SK-MEL-5 (cell line): ENCODE results near the gene ROR1. TPM values are rescaled to one million over a fixed set of nuclear protein-coding genes. Genes with fewer than 3 reads are reported as not detected.

Experiments used
- DNase-seq: peaks from one replicate; pipeline ENCODE4 v3.0.0-alpha.2; 2016; ENCODE audit warnings: low read depth, low spot score
- in situ Hi-C: cut with HindIII; loops from 2 replicates; pipeline ENCODE4 v1.10.0; 2016; ENCODE audit warnings: low sequenced_read_pairs, high pct_unique_total_duplicates, low pct_unique_long_range_greater_than_20kb
- total RNA-seq: library from RNA; depleted of rRNA; stranded (reverse); fragments of >200 nt; shearing (Covaris generic); gene quantifications from 2 replicates; pipeline ENCODE4 v1.2.3, GENCODE V29; 2014

The ROR1 gene
- total RNA-seq, 1 experiment from 2014 or later = 2.8 TPM

DNA sequence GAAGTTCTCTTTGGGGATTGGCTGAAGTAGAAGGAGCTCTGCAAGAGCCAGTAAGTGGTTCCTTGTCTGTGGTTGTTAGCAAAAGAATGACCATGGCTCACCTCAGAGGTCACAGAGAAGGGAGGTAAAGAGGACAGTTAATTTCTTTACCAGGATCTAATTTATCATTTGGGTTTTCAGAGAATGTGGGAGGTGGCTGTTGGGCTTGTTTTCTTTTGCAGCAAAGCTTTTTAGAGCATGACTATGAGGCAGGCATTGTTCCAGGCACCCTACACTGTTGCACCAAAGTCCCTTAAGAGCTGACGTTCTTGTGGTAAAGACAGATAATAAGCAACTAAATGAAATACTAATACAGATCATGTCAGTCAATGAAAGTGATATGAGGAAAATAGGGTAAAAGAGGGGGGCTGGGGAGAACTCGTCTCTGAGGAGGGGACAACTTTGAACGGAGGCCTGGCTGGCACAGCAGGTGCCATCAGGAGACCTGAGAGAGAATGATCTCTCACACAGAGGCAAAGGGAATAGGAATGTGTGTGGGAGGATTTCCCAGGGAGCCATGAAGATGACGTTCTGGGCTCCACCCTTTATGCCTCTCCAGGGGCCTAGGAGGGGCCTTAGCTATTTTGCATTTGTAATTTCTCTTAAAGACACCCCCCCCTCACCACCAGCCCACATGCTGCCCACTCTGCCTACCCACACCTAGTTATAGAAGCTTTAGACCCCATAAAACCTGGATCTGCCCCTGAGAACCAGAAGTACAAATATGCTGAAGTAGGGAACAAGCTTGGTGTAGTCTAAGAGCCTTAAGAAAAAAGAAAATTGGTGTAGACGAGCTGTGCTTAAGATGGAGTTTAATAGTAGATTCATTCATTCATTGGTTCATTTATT is 177.5 kb downstream of the ROR1 start:
- no peak for DNase-seq
- in situ Hi-C loops = no loop called here

DNA sequence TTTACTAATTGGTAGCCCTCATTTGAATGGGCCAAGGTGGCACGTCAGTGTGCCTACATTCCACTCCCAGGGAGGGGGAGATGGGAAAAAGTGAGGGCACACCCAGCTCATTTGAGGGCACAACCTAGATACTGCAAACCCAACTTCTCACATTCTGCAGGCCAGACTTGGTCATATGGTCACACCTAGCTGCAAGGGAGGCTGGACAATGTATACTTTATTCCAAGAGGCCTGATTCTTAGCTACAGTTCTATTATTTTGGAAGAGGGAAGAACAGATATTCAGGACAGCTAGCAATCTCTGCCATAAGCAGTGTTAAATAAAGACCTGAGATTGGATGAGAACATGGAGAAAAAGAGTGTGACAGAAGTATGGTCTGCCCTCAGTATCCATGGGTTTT is 180.4 kb downstream of the ROR1 start:
- DNase-seq = no peak
- in situ Hi-C loops = no loop called here

DNA sequence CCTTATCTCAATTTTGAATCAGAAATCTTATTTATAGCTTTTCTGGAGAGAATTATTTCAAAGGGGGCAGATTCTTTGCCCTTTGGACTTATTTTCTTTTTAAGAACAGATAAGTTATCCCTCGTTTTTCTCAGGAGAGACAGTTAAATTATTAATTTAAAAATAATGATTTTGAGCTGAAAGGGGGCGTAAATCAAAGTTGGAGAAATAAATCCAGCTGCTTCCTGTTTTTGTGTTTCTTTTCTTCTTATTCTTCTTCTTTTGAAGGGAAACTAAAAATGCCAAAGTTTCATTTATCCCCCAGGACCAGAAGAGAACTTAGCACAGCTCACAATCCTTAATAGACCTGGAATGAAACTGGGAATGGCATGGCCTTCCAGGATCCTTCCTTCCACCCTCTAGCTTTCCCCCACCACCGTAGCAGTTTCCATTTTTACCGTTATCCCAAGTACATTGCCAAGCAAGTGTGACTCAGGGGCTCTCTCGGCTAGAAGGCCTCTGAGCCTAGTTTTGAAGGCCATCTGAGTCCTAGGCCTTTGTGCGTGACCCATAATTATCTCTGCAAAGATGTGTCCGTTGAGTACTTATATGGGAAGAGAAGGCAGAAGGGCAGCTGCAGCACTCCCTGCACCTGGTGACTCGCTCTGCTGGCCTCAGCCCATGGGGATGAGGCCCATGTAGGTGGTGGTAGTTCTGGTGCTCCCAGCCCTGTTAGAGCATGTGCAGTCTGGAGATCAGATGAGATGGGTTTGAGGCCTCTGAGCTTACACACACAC is 181.7 kb downstream of the ROR1 start:
- in situ Hi-C loops = no loop called here
- DNase-seq = no peak

DNA sequence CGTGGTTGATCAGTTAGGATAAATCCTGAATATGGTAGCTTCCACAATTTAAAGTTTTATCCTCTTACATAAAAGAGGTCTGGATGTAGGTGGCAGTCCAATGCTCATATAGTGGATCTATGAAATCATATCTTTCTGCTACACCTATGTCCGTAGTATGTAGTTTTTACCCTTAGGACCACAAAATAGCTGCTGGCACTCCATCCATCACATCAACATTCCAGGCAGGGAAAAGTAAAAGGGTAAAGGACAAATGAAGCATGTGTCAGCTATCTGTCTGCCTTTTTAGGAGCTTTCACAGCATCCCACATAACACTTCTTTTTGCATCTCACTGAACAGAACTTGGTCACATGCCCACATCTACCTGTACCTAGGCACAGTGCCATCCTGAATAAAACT is 184.7 kb downstream of the ROR1 start:
- in situ Hi-C loops = no loop called here
- DNase-seq = no peak

DNA sequence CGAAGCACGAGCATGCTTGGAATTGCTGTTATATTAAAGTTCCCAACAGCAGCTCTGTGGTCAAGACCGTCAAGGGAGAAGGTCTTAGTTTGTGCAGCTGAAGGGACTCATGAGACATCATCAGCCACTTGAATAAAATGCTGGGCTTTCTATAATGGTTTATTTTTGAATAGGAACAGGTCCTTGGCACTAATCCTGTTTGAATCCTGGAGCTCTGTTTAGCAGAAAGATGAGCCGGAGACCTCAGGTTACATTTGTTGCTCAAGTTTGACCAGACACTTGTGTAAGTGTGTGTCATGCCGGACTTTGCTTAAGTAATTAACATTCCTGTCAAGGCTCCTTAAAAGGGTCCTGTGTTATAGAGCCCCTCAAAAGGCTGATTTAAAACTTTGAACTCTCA is 186.5 kb downstream of the ROR1 start:
- in situ Hi-C loops = no loop called here
- no peak for DNase-seq

DNA sequence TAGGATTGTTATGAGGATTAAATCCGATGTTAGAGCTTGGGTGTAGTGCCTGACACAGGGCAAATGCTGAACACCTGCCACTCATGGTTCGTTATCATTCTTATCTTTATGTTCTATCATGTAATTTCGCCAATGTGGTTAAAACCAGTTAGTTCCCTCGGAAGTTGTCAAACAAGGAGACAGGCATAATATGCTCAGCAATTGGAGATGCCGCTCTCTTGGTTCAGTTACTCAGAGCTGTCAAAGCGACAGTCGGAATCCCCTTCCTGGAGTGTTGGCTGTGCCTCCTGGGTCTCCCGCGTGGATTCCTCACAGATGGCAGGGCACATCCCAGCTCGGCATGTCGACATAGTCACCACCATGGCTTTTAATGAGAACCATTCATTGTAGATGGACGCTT is 192.2 kb downstream of the ROR1 start:
- no peak for DNase-seq
- in situ Hi-C loops = no loop called here

DNA sequence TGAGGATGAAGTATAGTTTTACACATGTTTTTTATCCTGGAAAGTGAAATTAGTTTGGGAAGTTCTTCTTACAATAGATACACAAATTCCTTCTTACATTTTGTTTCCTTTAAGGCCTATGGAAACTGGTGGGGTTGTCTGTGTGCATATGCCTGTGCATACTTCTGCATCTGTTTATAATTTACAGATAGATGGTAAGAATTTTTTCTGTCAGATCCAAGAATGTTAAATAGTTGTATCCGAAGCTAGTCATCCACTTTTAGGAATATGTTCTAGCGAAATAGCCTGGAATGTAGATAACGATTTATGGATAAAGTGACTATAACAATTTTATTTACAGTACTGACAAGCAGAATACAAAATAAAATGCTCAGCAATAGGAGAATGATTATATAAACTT is 194.1 kb downstream of the ROR1 start:
- in situ Hi-C loops = no loop called here
- no peak for DNase-seq

DNA sequence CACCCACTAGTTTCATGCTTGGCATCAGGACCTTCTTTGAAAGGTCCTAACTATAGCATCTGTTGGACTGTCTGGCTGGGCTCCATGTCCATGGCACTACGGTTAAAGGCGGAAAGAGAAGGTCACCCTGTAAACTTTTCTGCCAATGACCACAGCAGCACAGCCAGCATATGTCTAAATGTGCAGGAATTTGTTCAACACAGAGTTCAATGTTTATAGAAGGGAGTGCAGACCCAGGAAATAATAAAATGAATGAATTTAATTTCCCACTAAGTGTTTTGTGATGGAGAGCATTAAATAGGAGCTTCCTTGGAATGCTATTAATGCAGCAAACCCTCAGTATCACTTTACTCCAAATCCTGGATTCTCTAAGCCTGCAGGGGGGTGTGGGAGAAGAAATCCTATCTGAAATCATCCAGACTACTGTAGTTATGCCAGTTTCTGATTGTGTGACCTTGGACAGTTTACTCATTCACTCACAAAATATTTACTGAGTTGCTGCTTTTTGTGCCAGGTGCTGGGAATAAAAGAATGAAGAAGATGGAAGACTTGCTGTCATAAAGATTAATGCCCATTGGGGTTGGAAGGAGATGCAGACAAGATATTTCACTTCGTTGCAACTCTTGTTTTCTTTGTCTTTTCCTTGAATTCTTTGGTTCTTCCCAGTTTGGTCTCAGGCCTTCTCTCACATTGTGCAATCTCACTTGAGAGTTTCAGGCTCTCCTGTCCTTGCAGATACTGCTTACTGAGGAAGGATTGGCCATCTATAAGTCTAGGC is 195.0 kb downstream of the ROR1 start:
- in situ Hi-C loops = no loop called here
- no peak for DNase-seq

DNA sequence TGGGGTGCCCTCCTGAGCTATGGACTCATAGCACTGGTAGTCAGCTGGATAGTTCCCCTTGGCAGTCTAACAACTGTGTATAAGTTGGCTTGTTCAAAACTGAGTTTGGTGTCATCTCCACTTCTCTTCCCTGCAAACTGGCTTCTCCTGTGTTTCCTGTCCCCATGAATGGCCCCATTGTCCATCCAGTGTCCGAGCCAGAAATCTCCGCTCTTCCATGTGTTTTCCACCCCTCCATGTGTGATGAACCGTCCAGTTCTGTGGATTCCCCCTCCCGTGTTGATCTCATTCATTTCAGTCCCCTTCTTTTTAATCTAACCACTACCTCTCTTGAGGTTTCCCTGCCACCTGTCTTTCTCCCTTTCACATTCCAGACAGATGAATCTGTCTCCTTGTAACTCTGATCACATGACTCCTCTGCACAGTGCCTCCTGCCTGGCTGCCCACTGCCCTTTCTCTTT is 195.7 kb downstream of the ROR1 start:
- DNase-seq = peak; percentile 62
- in situ Hi-C loops = no loop called here

DNA sequence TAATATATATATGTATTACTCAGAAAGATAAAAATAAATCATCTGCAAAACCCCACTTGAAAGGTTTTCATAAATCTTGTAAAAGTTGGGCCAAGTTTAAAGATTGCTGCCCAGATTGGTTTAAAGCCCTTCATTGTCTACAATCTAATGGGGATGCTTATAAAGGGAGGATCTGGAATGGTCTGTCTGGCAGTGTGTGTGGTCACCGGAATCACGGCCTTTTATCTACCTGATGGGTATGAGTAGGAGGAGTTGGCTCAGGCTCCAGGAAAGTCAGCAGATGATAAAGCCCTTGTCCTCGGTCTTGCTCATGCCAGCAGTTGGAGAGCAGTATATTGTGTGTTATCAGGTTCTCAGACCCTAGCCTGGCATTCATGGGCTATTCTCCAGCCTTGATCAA is 197.7 kb downstream of the ROR1 start:
- in situ Hi-C loops = no loop called here
- DNase-seq = no peak

DNA sequence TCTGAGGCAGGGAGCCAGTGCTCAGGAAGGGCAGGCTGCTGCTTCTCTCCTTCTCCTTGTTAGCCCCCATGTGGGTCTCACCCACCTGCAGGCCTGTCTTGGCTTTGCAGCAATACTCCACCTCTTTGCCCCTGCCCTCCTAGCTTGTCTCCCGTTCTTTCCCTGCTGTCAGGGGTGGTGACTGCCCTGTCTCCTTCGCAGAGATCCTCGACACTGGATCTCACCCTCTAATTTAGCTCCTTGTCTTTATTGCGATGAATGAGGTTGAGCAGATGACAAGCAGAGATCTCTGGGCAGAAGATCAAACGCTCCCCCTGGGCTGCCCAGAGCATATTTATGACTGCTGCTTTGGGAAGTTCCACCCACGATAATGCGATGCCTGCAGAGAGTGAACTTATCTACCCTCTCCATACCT is 199.2 kb downstream of the ROR1 start:
- DNase-seq = no peak
- in situ Hi-C loops = no loop called here

DNA sequence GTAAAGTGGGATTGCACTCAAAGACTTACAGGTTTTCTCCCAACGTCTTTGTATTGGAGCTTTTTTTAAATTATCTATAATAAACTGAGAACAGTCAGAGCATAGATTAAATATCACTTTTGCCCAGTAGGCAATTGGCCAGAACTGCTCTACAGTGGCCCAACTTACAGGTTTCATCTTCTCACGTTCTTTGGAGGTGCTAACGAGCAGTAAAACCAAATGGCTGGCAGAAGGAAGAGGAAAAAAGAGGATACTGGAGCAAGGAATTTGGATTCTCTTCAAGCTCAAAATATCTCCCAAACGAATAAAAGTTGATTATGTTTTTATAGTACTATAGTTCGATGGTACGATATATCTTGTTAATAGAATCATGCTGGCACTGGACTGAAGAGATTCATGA is 201.1 kb downstream of the ROR1 start:
- DNase-seq = no peak
- in situ Hi-C loops = no loop called here

DNA sequence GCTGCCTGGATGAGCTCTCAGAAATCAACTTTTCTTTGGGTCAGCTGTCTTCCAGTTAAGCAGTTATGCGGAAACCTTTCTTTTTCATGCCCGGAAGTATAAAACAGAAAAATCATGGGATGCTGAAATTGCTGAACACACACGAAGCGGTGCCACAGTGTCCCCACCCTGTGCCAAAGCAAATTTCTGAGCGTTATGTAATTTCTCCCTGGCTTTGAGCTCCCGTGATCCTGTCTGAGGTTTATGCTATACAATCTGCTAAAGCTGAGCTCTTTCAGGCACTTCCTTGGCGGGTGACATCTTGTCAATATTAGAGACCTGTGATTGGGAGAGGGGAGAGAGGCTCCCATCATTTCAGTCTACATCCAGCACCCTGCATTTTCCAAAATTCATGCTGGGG is 201.7 kb downstream of the ROR1 start:
- in situ Hi-C loops = no loop called here
- DNase-seq = no peak

DNA sequence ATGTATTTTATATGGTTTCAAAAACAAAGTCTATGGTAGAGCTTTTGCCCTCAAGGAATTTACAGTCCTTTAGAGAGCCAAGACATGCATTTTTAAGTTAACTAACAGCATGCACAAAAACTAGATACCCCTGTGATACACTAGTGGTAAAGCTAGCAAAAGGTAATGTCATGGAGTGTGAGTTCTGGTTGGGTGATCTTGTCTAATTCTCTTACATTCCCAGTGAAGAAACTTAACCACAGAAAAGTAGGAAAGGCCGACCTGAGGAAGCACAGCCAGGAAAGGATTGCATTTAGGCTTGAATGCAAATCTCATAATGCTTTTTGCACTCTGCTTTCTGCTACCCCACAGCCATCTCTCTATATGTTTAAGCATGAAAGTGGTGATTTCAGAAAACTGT is 202.2 kb downstream of the ROR1 start:
- in situ Hi-C loops = no loop called here

DNA sequence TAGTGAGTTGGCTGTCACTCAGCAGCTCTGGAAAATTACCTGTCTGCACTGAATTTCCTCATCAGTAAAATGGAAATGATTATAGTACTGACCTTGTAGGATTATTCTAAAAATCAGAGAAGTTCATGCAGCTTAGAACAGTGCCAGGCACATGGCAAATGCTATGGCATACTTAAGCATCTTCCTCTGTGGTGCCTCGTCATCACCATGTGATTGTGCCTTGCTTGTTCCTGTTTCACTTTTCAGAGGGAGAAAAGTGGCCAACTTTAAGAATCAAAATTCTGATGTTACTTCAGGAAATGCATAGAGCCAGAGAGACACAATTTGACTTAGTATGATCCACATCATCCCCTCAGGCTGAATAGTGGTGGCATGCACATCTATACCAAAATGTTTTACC is 203.6 kb downstream of the ROR1 start:
- in situ Hi-C loops = no loop called here

More for the DNA sequence above, 202.2 kb downstream of the ROR1 start:
- no peak for DNase-seq

DNA sequence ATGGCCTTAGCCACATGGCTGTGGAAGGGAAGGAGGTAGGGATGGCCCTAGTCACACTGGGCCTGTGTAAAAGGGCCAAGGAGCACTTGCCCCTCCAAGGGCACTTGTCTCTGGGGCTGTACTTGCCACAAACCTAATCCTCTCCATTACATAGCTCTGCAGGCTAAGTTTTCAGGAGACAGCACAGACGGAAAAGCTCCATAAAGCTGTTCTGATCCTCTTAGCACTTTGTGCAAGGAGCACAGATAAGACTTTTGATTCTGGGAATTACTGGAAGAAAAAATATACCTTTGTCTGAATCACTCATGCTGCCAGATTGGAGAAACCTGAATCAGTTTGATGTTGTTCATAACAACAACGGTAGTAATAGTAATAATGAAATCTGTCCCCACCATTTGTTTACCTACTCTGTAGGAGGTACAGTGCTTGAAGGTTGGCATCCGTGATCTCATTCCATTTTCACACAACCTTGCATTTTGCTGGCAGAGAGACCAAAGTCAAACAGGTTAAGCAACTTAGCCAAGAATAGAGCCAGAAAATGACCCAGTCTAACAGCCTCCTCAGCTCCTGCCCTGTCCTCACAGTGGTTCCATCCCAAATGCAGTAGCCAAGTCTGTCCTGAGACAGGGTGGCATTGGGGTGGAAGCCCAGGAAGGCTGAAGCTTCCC is 207.1 kb downstream of the ROR1 start:
- DNase-seq = no peak
- in situ Hi-C loops = no loop called here

More for the DNA sequence above, 203.6 kb downstream of the ROR1 start:
- no peak for DNase-seq

DNA sequence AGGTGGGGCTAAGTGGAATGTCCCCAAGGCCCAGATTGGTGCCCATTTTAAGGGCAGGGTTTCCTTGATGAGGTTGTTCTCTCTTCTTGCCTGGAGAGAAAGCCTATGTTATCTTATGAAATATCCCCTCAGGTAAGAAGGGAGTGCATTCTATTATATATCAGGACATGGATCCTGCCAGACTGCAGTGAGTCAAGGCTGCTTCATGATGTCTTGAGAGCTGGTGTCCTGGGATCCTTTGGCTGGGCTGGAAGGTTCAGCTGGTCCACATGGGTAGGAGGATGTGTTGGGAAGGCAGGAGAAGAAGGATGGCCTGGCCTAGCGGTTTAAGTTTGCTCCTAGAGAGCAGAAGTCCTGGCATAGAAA is 207.6 kb downstream of the ROR1 start:
- no peak for DNase-seq
- in situ Hi-C loops = no loop called here

DNA sequence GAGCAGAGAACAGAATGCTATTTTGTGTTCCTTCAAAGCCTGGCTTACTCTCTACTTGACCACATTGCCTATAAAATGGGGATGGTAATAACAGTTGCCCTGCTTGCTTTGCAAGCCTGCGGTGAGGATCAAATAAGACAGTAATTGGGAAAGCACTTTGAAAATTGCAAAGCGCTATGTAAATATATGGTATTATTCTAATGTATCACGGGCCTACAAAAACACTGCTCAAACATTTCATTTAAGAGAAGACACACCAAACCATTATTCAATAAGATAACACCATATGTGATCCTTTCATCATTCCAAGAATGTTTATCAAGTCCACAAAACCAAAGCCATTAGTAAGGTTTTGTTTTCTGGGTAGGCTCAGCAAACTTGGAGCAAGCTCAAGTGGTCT is 208.4 kb downstream of the ROR1 start:
- DNase-seq = no peak
- in situ Hi-C loops = no loop called here
